Measurements from ENCODE around the gene LTBR. TPM values are rescaled to one million over a fixed set of nuclear protein-coding genes. Genes with fewer than 3 reads are reported as not detected.

Gene LTBR
- polyA plus RNA-seq, 2 of the 4 experiments (the other 2 are of a cell fraction) = 57.3 to 110 TPM

DNA sequence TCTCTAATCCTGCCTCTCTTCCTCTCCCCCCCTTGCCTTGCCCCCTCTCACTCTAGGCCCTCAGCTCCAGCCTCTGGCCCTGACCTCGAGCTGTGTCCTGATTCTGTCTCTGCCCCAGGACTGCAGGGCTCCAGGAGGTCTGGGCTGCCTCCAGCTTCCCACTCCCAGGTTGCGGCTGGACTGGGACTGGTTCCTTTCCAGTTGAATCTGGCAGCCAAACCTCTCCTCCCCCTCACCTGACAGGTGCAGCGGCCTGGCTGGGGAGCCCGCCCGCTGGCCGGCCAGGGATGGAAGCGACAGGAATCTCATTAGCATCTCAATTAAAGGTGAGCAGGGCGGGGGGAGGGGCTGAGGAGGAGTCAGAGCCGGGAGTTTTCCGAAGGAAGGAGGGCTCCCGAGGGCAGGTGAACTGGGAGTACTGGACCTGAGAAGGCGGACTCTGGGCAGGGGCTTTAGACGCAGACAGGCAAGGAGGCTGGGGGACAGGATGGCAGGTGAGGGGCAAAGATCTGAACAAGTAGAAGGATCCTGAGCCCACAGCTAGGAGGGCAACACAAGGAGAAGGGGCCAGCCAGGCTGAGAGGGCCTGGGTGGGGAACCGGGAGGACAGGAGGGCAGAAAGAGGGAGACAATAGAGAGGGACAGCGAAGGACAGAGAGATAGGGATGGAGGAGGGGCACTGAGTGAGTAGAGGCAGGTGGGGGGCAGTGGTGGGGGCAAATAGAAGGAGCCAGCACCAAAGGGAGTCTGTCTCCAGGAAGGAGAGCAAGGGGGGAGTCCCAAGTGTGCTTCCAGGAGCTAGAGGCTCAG, 8.5 kb upstream of the LTBR start, which contains the start of gene SCNN1A:
SCNN1A (minus strand) TSS at position 295 of the 810 bp plus-strand sequence. CDS start 780 bp downstream, outside the sequence.
- FAIRE-seq (no peak), ATAC-seq (no peak), DNase-seq (ENCODE audit: low read depth in 1 of 2, low spot score in 1 of 2) (no peak)
- Histone ChIP-seq H3K4me3 (no peak within 1 kb of the TSS), H3K4me1 (peaks cover 77% of the 10 kb centered on the region), H3K9me3 (no peaks in the 10 kb centered on the region), H3K27ac (peak within 1 kb of the TSS; percentile 97 to 99), H3K4me2 (peak within 1 kb of the TSS; percentile 54)
- TF ChIP-seq CBX8 (IDR thresholded peaks at IDR 0.05) (no peak), ZNF302 (CRISPR knock-in tag; IDR thresholded peaks at IDR 0.05) (no peak), SMC3 (IDR thresholded peaks at IDR 0.05) (no peak), KDM5A (IDR thresholded peaks at IDR 0.05) (no peak), RARB (CRISPR knock-in tag; IDR thresholded peaks at IDR 0.05) (no peak), PHF8 (IDR thresholded peaks at IDR 0.05; ENCODE audit: borderline replicate concordance, low read depth) (no peak), RNF2 (IDR thresholded peaks at IDR 0.05; ENCODE audit: borderline replicate concordance, low read depth) (no peak), CBX2 (IDR thresholded peaks at IDR 0.05; ENCODE audit: borderline replicate concordance, low read depth) (no peak), ESRRA (IDR thresholded peaks at IDR 0.05; ENCODE audit: borderline replicate concordance, low read length) (no peak), GATA3 (IDR thresholded peaks at IDR 0.05; ENCODE audit: borderline replicate concordance) (no peak)
- TF ChIP-seq, protein P1, sequence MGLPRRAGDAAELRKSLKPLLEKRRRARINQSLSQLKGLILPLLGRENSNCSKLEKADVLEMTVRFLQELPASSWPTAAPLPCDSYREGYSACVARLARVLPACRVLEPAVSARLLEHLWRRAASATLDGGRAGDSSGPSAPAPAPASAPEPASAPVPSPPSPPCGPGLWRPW (IDR thresholded peaks at IDR 0.05) = no peak
- TF ChIP-seq, protein P2, sequence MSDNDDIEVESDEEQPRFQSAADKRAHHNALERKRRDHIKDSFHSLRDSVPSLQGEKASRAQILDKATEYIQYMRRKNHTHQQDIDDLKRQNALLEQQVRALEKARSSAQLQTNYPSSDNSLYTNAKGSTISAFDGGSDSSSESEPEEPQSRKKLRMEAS (IDR thresholded peaks at IDR 0.05) = no peak
- TF ChIP-seq, protein P3, sequence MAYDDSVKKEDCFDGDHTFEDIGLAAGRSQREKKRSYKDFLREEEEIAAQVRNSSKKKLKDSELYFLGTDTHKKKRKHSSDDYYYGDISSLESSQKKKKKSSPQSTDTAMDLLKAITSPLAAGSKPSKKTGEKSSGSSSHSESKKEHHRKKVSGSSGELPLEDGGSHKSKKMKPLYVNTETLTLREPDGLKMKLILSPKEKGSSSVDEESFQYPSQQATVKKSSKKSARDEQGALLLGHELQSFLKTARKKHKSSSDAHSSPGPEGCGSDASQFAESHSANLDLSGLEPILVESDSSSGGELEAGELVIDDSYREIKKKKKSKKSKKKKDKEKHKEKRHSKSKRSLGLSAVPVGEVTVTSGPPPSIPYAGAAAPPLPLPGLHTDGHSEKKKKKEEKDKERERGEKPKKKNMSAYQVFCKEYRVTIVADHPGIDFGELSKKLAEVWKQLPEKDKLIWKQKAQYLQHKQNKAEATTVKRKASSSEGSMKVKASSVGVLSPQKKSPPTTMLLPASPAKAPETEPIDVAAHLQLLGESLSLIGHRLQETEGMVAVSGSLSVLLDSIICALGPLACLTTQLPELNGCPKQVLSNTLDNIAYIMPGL (CRISPR knock-in tag; IDR thresholded peaks at IDR 0.05; ENCODE audit: borderline replicate concordance) = no peak
- TF ChIP-seq, protein P4, sequence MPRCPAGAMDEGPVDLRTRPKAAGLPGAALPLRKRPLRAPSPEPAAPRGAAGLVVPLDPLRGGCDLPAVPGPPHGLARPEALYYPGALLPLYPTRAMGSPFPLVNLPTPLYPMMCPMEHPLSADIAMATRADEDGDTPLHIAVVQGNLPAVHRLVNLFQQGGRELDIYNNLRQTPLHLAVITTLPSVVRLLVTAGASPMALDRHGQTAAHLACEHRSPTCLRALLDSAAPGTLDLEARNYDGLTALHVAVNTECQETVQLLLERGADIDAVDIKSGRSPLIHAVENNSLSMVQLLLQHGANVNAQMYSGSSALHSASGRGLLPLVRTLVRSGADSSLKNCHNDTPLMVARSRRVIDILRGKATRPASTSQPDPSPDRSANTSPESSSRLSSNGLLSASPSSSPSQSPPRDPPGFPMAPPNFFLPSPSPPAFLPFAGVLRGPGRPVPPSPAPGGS (IDR thresholded peaks at IDR 0.05) = no peak
- ChIA-PET POLR2A (interaction anchor here (1.1 to 7.4 kb wide), 3 partner anchors 8 to 38 kb away, joined by 6 to 141 read pairs (median 17); partner anchors contain the start of genes LTBR and TNFRSF1A), CTCF (interaction anchor here (0.8 to 24.7 kb wide), 9 partner anchors 8 to 129 kb away, joined by 3 to 705 read pairs (median 4); partner anchors contain the start of genes LTBR and TNFRSF1A)
- 48% methylated on average over 9 of the region's 15 CpGs for WGBS (ENCODE audit: missing lambda C conversion rate)

DNA sequence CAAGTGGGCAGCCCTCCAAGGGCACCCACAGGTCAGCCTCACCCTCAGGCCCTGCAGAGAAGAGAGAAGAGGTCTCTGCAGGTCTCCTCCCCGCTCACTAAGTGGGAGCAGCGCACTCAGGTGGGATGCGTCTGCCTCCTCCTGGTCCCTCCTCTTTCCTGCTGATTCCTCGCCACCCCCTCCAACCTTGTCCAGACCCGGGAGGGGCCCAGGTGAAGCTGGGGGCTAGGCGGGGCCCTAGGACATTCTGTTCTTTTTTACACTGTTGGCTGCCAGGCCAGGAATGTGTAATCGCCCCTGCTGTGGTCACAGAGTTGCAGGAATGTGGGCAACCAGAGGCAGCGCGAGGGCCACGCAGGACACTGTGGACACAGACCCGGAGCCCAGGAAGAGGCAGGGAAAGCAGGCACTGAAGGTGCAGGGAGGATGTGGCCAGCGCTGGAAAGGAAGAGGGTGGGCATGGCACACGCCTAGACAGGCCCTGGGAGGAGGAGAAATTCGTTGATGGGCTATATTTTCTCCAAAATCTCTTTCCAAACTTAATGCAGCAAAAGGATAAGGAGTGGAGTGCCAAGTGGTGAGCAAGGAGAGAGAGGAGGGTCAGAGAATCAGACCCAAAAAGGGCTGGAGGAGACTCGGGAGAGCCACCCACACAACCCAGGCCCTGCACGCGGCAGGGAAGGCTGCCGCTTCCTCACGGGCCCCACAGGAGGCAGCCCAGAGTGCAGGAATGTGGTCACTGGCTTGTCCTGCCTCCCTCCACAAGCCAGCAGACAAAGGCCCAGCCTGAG, 7.7 kb upstream of the LTBR start:
- ATAC-seq = peak; percentile 73 to 77
- peak; percentile 78 to 86 for DNase-seq (ENCODE audit: low read depth in 1 of 2, low spot score in 1 of 2)
- Histone ChIP-seq H3K4me1 (peaks cover 71% of the 10 kb centered on the region), H3K4me2 (peak overlapping the region; percentile 54), H3K27ac (peak overlapping the region; percentile 97 to 99), H3K9me3 (no peaks in the 10 kb centered on the region), H3K4me3 (no peak overlapping the region)
- 24% methylated on average over 19 of the region's 19 CpGs for WGBS (ENCODE audit: missing lambda C conversion rate)
- FAIRE-seq = no peak
- ChIA-PET CTCF (interaction anchor here (0.9 to 24.7 kb wide), 6 partner anchors 8 to 85 kb away, joined by 3 to 705 read pairs (median 6); partner anchors contain the start of genes LTBR and TNFRSF1A), POLR2A (interaction anchor here (7.4 kb wide), 1 partner anchor 39 kb away, joined by 141 read pairs; the partner anchor contains the start of gene TNFRSF1A)
- TF ChIP-seq, protein P5, sequence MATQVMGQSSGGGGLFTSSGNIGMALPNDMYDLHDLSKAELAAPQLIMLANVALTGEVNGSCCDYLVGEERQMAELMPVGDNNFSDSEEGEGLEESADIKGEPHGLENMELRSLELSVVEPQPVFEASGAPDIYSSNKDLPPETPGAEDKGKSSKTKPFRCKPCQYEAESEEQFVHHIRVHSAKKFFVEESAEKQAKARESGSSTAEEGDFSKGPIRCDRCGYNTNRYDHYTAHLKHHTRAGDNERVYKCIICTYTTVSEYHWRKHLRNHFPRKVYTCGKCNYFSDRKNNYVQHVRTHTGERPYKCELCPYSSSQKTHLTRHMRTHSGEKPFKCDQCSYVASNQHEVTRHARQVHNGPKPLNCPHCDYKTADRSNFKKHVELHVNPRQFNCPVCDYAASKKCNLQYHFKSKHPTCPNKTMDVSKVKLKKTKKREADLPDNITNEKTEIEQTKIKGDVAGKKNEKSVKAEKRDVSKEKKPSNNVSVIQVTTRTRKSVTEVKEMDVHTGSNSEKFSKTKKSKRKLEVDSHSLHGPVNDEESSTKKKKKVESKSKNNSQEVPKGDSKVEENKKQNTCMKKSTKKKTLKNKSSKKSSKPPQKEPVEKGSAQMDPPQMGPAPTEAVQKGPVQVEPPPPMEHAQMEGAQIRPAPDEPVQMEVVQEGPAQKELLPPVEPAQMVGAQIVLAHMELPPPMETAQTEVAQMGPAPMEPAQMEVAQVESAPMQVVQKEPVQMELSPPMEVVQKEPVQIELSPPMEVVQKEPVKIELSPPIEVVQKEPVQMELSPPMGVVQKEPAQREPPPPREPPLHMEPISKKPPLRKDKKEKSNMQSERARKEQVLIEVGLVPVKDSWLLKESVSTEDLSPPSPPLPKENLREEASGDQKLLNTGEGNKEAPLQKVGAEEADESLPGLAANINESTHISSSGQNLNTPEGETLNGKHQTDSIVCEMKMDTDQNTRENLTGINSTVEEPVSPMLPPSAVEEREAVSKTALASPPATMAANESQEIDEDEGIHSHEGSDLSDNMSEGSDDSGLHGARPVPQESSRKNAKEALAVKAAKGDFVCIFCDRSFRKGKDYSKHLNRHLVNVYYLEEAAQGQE (IDR thresholded peaks at IDR 0.05) = no peak
- no peak for TF ChIP-seq HDAC2 (IDR thresholded peaks at IDR 0.05)
- TF ChIP-seq, protein P6, sequence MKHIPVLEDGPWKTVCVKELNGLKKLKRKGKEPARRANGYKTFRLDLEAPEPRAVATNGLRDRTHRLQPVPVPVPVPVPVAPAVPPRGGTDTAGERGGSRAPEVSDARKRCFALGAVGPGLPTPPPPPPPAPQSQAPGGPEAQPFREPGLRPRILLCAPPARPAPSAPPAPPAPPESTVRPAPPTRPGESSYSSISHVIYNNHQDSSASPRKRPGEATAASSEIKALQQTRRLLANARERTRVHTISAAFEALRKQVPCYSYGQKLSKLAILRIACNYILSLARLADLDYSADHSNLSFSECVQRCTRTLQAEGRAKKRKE (CRISPR knock-in tag; IDR thresholded peaks at IDR 0.05; ENCODE audit: low read depth) = 0 out of 2 replicates have a peak, but pooled peaks have one; percentile 39
- no peak for TF ChIP-seq POLR2A (IDR thresholded peaks at IDR 0.05; ENCODE audit: low read length)
- TF ChIP-seq, protein P7, sequence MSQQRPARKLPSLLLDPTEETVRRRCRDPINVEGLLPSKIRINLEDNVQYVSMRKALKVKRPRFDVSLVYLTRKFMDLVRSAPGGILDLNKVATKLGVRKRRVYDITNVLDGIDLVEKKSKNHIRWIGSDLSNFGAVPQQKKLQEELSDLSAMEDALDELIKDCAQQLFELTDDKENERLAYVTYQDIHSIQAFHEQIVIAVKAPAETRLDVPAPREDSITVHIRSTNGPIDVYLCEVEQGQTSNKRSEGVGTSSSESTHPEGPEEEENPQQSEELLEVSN (IDR thresholded peaks at IDR 0.05; ENCODE audit: borderline replicate concordance, low read depth) = peak; percentile 84
- no peak for TF ChIP-seq ZSCAN20 (CRISPR knock-in tag; IDR thresholded peaks at IDR 0.05)
- TF ChIP-seq ZFP36 (IDR thresholded peaks at IDR 0.05; ENCODE audit: borderline replicate concordance, partially characterized antibody) = no peak
- TF ChIP-seq NR3C1 (IDR thresholded peaks at IDR 0.05) = no peak
- TF ChIP-seq, protein P8, sequence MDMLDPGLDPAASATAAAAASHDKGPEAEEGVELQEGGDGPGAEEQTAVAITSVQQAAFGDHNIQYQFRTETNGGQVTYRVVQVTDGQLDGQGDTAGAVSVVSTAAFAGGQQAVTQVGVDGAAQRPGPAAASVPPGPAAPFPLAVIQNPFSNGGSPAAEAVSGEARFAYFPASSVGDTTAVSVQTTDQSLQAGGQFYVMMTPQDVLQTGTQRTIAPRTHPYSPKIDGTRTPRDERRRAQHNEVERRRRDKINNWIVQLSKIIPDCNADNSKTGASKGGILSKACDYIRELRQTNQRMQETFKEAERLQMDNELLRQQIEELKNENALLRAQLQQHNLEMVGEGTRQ (IDR thresholded peaks at IDR 0.05) = no peak
- no peak for TF ChIP-seq KDM5A (IDR thresholded peaks at IDR 0.05)
- TF ChIP-seq CHD2 (IDR thresholded peaks at IDR 0.05; ENCODE audit: low read length, partially characterized antibody) = no peak

Data from A549 (cell line).